SK-N-SH (cell line): ENCODE measurements around the gene PPP1R9A.

Source experiments
- YY1 ChIP-seq: IDR thresholded peaks from 2 replicates; pipeline ENCODE4 v1.4.0; 2012; ENCODE audit warnings: low read depth, mild to moderate bottlenecking
- TF ChIP-seq, protein P1 (sequence below): fragments of 200-600 bp; sonication (generic); IDR thresholded peaks from 2 replicates; pipeline ENCODE4 v1.6.1; 2017; ENCODE audit warnings: antibody characterized with exemption, mild to moderate bottlenecking, moderate library complexity

DNA sequence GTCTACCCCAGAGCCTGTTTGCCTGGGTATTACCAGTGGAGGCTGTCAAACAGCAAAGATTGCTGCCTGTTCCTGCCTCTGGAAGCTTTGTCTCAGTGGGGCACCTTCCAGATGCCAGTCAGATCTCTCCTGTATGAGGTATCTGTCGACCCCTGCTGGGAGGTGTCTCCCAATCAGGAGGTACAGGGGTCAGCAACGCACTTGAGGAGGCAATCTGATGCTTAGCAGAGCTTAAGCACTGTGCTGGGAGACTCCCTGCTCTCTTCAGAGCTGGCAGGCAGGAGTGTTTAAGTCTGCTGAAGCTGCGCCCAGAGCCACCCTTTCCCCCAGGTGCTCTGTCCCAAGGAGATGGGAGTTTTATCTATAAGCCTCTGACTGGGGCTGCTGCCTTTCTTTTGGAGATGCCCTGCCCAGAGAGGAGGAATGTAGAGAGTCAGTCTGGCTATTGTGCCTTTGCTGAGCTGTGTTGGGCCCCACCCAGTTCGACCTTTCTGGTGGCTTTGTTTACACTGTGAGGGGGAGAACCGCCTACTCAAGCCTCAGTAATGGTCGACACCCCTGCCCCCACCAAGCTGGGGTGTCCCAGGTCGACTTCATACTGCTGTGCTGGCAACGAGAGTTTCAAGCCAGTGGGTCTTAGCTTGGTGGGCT, 62.2 kb downstream of the PPP1R9A start:
- TF ChIP-seq, protein P1, sequence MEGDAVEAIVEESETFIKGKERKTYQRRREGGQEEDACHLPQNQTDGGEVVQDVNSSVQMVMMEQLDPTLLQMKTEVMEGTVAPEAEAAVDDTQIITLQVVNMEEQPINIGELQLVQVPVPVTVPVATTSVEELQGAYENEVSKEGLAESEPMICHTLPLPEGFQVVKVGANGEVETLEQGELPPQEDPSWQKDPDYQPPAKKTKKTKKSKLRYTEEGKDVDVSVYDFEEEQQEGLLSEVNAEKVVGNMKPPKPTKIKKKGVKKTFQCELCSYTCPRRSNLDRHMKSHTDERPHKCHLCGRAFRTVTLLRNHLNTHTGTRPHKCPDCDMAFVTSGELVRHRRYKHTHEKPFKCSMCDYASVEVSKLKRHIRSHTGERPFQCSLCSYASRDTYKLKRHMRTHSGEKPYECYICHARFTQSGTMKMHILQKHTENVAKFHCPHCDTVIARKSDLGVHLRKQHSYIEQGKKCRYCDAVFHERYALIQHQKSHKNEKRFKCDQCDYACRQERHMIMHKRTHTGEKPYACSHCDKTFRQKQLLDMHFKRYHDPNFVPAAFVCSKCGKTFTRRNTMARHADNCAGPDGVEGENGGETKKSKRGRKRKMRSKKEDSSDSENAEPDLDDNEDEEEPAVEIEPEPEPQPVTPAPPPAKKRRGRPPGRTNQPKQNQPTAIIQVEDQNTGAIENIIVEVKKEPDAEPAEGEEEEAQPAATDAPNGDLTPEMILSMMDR, result no peak
- no peak for TF ChIP-seq YY1
